ENCODE results near the gene WDFY2. TPM values are rescaled to one million over a fixed set of nuclear protein-coding genes. Genes with fewer than 3 reads are reported as not detected.
A peak's percentile ranks its signal among the peaks of the same experiment; 100 is the strongest.

WDFY2 gene
- total and polyA plus RNA-seq, 2 of the 13 experiments (the other 11 are each of a cell fraction or from before 2014, with no cell fraction given): 22.6 to 27.0 TPM

DNA sequence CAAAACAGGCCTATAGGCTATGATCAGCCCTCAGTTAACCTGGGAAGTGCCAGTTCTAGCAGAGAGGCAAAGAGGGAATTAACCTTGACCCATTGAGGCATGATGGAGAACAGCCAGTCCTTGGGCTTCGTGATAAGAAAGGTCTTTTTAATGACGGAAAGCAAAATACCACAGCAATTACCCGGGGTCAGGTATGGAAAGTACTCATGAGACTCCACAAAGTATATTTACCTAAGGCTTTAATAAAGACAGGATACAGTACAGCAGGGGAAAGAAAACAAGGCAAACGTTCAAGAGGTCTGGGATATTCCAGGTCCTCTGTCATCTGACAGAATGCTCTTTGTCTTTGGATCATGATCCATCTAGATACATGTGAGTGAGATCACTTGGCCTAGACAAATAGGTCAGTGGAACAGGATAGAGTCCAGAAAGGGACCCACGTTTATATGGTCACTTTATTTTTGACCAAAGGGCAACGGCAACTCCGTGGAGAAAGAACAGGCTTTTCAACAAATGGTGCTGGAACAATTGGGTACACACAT is 52.2 kb downstream of the WDFY2 start (continued):
- TF ChIP-seq, protein P1, sequence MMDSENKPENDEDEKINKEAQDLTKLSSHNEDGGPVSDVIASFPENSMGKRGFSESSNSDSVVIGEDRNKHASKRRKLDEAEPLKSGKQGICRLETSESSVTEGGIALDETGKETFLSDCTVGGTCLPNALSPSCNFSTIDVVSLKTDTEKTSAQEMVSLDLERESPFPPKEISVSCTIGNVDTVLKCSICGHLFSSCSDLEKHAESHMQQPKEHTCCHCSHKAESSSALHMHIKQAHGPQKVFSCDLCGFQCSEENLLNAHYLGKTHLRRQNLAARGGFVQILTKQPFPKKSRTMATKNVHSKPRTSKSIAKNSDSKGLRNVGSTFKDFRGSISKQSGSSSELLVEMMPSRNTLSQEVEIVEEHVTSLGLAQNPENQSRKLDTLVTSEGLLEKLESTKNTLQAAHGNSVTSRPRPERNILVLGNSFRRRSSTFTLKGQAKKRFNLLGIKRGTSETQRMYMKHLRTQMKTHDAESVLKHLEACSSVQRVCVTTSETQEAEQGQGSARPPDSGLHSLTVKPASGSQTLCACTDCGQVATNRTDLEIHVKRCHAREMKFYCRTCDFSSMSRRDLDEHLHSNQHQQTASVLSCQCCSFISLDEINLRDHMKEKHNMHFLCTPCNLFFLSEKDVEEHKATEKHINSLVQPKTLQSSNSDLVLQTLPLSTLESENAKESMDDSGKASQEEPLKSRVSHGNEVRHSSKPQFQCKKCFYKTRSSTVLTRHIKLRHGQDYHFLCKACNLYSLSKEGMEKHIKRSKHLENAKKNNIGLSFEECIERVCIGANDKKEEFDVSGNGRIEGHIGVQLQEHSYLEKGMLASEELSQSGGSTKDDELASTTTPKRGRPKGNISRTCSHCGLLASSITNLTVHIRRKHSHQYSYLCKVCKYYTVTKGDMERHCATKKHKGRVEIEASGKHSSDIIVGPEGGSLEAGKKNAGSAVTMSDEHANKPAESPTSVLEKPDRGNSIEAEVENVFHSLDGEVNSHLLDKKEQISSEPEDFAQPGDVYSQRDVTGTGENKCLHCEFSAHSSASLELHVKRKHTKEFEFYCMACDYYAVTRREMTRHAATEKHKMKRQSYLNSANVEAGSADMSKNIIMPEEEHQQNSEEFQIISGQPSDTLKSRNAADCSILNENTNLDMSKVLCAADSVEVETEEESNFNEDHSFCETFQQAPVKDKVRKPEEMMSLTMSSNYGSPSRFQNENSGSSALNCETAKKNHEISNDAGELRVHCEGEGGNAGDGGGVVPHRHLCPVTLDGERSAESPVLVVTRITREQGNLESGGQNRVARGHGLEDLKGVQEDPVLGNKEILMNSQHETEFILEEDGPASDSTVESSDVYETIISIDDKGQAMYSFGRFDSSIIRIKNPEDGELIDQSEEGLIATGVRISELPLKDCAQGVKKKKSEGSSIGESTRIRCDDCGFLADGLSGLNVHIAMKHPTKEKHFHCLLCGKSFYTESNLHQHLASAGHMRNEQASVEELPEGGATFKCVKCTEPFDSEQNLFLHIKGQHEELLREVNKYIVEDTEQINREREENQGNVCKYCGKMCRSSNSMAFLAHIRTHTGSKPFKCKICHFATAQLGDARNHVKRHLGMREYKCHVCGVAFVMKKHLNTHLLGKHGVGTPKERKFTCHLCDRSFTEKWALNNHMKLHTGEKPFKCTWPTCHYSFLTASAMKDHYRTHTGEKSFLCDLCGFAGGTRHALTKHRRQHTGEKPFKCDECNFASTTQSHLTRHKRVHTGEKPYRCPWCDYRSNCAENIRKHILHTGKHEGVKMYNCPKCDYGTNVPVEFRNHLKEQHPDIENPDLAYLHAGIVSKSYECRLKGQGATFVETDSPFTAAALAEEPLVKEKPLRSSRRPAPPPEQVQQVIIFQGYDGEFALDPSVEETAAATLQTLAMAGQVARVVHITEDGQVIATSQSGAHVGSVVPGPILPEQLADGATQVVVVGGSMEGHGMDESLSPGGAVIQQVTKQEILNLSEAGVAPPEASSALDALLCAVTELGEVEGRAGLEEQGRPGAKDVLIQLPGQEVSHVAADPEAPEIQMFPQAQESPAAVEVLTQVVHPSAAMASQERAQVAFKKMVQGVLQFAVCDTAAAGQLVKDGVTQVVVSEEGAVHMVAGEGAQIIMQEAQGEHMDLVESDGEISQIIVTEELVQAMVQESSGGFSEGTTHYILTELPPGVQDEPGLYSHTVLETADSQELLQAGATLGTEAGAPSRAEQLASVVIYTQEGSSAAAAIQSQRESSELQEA (CRISPR knock-in tag; IDR thresholded peaks at IDR 0.05; ENCODE audit: not compliant biosample characterization): no peak
- TF ChIP-seq, protein P2, sequence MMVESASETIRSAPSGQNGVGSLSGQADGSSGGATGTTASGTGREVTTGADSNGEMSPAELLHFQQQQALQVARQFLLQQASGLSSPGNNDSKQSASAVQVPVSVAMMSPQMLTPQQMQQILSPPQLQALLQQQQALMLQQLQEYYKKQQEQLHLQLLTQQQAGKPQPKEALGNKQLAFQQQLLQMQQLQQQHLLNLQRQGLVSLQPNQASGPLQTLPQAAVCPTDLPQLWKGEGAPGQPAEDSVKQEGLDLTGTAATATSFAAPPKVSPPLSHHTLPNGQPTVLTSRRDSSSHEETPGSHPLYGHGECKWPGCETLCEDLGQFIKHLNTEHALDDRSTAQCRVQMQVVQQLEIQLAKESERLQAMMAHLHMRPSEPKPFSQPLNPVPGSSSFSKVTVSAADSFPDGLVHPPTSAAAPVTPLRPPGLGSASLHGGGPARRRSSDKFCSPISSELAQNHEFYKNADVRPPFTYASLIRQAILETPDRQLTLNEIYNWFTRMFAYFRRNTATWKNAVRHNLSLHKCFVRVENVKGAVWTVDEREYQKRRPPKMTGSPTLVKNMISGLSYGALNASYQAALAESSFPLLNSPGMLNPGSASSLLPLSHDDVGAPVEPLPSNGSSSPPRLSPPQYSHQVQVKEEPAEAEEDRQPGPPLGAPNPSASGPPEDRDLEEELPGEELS (CRISPR knock-in tag; IDR thresholded peaks at IDR 0.05): peak; percentile 91
- no peak for TF ChIP-seq ZKSCAN1 (IDR thresholded peaks at IDR 0.05; ENCODE audit: low read length)
- TF ChIP-seq IKZF1 (IDR thresholded peaks at IDR 0.05): no peak
- peak; percentile 97 for TF ChIP-seq NCOA2 (CRISPR knock-in tag; IDR thresholded peaks at IDR 0.05)
- TF ChIP-seq FOSL1 (CRISPR knock-in tag; IDR thresholded peaks at IDR 0.05; ENCODE audit: borderline replicate concordance): peak; percentile 62; the same call in 1 of the 2 replicates
- peak; percentile 93 for TF ChIP-seq RCOR2 (CRISPR knock-in tag; IDR thresholded peaks at IDR 0.05)
- TF ChIP-seq, protein P3, sequence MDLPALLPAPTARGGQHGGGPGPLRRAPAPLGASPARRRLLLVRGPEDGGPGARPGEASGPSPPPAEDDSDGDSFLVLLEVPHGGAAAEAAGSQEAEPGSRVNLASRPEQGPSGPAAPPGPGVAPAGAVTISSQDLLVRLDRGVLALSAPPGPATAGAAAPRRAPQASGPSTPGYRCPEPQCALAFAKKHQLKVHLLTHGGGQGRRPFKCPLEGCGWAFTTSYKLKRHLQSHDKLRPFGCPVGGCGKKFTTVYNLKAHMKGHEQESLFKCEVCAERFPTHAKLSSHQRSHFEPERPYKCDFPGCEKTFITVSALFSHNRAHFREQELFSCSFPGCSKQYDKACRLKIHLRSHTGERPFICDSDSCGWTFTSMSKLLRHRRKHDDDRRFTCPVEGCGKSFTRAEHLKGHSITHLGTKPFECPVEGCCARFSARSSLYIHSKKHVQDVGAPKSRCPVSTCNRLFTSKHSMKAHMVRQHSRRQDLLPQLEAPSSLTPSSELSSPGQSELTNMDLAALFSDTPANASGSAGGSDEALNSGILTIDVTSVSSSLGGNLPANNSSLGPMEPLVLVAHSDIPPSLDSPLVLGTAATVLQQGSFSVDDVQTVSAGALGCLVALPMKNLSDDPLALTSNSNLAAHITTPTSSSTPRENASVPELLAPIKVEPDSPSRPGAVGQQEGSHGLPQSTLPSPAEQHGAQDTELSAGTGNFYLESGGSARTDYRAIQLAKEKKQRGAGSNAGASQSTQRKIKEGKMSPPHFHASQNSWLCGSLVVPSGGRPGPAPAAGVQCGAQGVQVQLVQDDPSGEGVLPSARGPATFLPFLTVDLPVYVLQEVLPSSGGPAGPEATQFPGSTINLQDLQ (CRISPR knock-in tag; IDR thresholded peaks at IDR 0.05): no peak
- no peak; the same call in 1 of the 2 replicates for TF ChIP-seq ZNF629 (CRISPR knock-in tag; conservative IDR thresholded peaks at IDR 0.05)
- TF ChIP-seq ZSCAN21 (CRISPR knock-in tag; IDR thresholded peaks at IDR 0.05; ENCODE audit: borderline replicate concordance): no peak
- TF ChIP-seq REPIN1 (CRISPR knock-in tag; IDR thresholded peaks at IDR 0.05; ENCODE audit: borderline replicate concordance, low read depth): no peak
- TF ChIP-seq YEATS2 (CRISPR knock-in tag; IDR thresholded peaks at IDR 0.05; ENCODE audit: borderline replicate concordance): no peak; the same call in 1 of the 2 replicates
- TF ChIP-seq NCOR1 (IDR thresholded peaks at IDR 0.05; ENCODE audit: borderline replicate concordance, low read length): peak; percentile 94
- TF ChIP-seq SOX13 (IDR thresholded peaks at IDR 0.05): peak; percentile 48; the same call in 1 of the 2 replicates
- peak in 1 of 2 experiments; percentile 96; a peak in 2 of 4 replicates for TF ChIP-seq SOX13 (CRISPR knock-in tag; conservative IDR thresholded peaks at IDR 0.05 in 1 of 2, IDR thresholded peaks at IDR 0.05 in 1 of 2)
- peak; percentile 94 for TF ChIP-seq FOXK2 (IDR thresholded peaks at IDR 0.05)

All from HepG2 (cell line).